ENCODE results near the gene CALD1. TPM values are rescaled to one million over a fixed set of nuclear protein-coding genes. Genes with fewer than 3 reads are reported as not detected.

The CALD1 gene
- polyA plus RNA-seq, 2 of the 4 experiments (the other 2 are of a cell fraction): 136 to 150 TPM

- no peak overlapping the region for H3K27ac ChIP-seq
- ChIA-PET POLR2A (no interaction called here), CTCF (interaction anchor here (1.6 kb wide), 1 partner anchor 17 kb away, joined by 4 read pairs; no protein-coding TSS in a partner anchor)
- WGBS (ENCODE audit: missing lambda C conversion rate): 71% methylated on average over 4 of the region's 4 CpGs
- peak; percentile 36 for FAIRE-seq
- H3K4me3 ChIP-seq: no peak overlapping the region
- H3K9me3 ChIP-seq: no peaks in the 10 kb centered on the region
- TF ChIP-seq RFX5 (IDR thresholded peaks at IDR 0.05): no peak
- no peak for TF ChIP-seq CHD2 (IDR thresholded peaks at IDR 0.05; ENCODE audit: low read length, partially characterized antibody)
- no peak for TF ChIP-seq RNF2 (IDR thresholded peaks at IDR 0.05; ENCODE audit: borderline replicate concordance, low read depth)
- TF ChIP-seq FOXS1 (CRISPR knock-in tag; IDR thresholded peaks at IDR 0.05): no peak
- TF ChIP-seq HEYL (CRISPR knock-in tag; IDR thresholded peaks at IDR 0.05): no peak
- no peak for TF ChIP-seq MAX (IDR thresholded peaks at IDR 0.05)
- no peak overlapping the region for H3K4me2 ChIP-seq
- no peak for ATAC-seq
- no peak for DNase-seq (ENCODE audit: low read depth in 1 of 2, low spot score in 1 of 2)
- H3K4me1 ChIP-seq: no peaks in the 10 kb centered on the region
Measured at GRCh38 chr7:134827436-134827835, 48.0 kb downstream of the CALD1 start.

- ATAC-seq (no peak), FAIRE-seq (no peak), DNase-seq (ENCODE audit: low read depth in 1 of 2, low spot score in 1 of 2) (no peak)
- ChIA-PET CTCF (interaction anchor here (1.6 kb wide), 1 partner anchor 16 kb away, joined by 4 read pairs; no protein-coding TSS in a partner anchor), POLR2A (no interaction called here)
- 87% methylated on average over 3 of the region's 3 CpGs for WGBS (ENCODE audit: missing lambda C conversion rate)
- H3K27ac ChIP-seq: no peak overlapping the region
- H3K4me2 ChIP-seq: no peak overlapping the region
- no peaks in the 10 kb centered on the region for H3K9me3 ChIP-seq
- no peaks in the 10 kb centered on the region for H3K4me1 ChIP-seq
- no peak overlapping the region for H3K4me3 ChIP-seq
- TF ChIP-seq FOSL2 (IDR thresholded peaks at IDR 0.05) (no peak), FOSL2 (CRISPR knock-in tag; IDR thresholded peaks at IDR 0.05) (no peak), ZC3H11A (IDR thresholded peaks at IDR 0.05) (no peak), ELK1 (IDR thresholded peaks at IDR 0.05; ENCODE audit: low read depth, low read length) (no peak), POLR2AphosphoS2 (conservative IDR thresholded peaks at IDR 0.05; ENCODE audit: low read length) (no peak), E2F6 (IDR thresholded peaks at IDR 0.05; ENCODE audit: borderline replicate concordance, low read depth) (no peak), ZNF302 (CRISPR knock-in tag; IDR thresholded peaks at IDR 0.05) (no peak), RCOR1 (IDR thresholded peaks at IDR 0.05; ENCODE audit: low read depth, low read length) (no peak), MAFK (IDR thresholded peaks at IDR 0.05; ENCODE audit: partially characterized antibody) (no peak), TFCP2L1 (CRISPR knock-in tag; IDR thresholded peaks at IDR 0.05) (no peak), NR3C1 (IDR thresholded peaks at IDR 0.05) (no peak), HEYL (CRISPR knock-in tag; IDR thresholded peaks at IDR 0.05) (no peak), ZSCAN20 (CRISPR knock-in tag; IDR thresholded peaks at IDR 0.05) (no peak), KDM1A (IDR thresholded peaks at IDR 0.05; ENCODE audit: low read depth) (no peak), JUN (IDR thresholded peaks at IDR 0.05) (no peak), PBX3 (IDR thresholded peaks at IDR 0.05) (no peak), CBX8 (IDR thresholded peaks at IDR 0.05) (no peak), HES2 (IDR thresholded peaks at IDR 0.05) (no peak), MAX (IDR thresholded peaks at IDR 0.05) (no peak), GATA3 (IDR thresholded peaks at IDR 0.05; ENCODE audit: borderline replicate concordance) (no peak), NFE2L2 (conservative IDR thresholded peaks at IDR 0.05; ENCODE audit: low read length) (no peak)
Measured at GRCh38 chr7:134827889-134828288, 48.5 kb downstream of the CALD1 start.

All from A549 (cell line).